ENCODE measurements around the gene CNTN6.

The CNTN6 gene

DNA sequence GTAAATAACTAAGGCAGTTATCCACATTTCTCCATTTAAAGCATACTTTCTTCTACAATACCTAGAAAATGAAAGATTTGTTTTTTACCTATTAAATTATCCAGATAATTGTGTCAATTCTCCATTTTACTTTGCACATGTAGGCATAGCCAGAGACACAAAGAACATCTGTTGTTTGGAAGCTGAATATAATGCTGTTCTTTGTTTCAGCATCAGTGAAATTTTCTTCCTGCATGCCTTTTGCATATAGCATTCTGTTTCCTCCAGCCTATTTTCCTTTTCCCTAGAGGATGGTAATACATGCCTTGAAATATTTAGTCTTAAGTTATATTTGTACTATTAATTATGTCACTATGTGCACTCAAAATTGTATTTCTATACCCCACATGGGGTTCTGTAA, 233.7 kb downstream of the CNTN6 start:
- H3K9ac ChIP-seq (ENCODE audit: low read depth, low read length, poor library complexity, severe bottlenecking), result no peak overlapping the region
- no peaks in the 10 kb centered on the region; the same call in 1 of the 2 replicates for H3K9me3 ChIP-seq (ENCODE audit: insufficient read depth, low read depth, low read length)
- no peaks in the 10 kb centered on the region for H3K36me3 ChIP-seq (ENCODE audit: insufficient read depth, low read length)
- H3K27me3 ChIP-seq (ENCODE audit: insufficient read depth, low read length, poor library complexity, severe bottlenecking), result no peaks in the 10 kb centered on the region
- no peaks in the 10 kb centered on the region for H3F3A ChIP-seq (ENCODE audit: low read depth)
- no peak overlapping the region for H3K4me3 ChIP-seq (ENCODE audit: low read length, poor library complexity, severe bottlenecking)
- H2AFZ ChIP-seq (ENCODE audit: low read length), result no peak overlapping the region
- H3K79me2 ChIP-seq (ENCODE audit: insufficient read depth, low read length), result no peaks in the 10 kb centered on the region
- TF ChIP-seq, protein P1, sequence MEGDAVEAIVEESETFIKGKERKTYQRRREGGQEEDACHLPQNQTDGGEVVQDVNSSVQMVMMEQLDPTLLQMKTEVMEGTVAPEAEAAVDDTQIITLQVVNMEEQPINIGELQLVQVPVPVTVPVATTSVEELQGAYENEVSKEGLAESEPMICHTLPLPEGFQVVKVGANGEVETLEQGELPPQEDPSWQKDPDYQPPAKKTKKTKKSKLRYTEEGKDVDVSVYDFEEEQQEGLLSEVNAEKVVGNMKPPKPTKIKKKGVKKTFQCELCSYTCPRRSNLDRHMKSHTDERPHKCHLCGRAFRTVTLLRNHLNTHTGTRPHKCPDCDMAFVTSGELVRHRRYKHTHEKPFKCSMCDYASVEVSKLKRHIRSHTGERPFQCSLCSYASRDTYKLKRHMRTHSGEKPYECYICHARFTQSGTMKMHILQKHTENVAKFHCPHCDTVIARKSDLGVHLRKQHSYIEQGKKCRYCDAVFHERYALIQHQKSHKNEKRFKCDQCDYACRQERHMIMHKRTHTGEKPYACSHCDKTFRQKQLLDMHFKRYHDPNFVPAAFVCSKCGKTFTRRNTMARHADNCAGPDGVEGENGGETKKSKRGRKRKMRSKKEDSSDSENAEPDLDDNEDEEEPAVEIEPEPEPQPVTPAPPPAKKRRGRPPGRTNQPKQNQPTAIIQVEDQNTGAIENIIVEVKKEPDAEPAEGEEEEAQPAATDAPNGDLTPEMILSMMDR (conservative IDR thresholded peaks at IDR 0.05; ENCODE audit: low read length), result no peak
- no peak for TF ChIP-seq EZH2phosphoT487 (IDR thresholded peaks at IDR 0.05; ENCODE audit: borderline replicate concordance)
- H3K4me1 ChIP-seq (ENCODE audit: insufficient read depth, low read length, poor library complexity, severe bottlenecking), result no peaks in the 10 kb centered on the region
- H4K20me1 ChIP-seq (ENCODE audit: insufficient read depth, low read length, poor library complexity, severe bottlenecking), result no peaks in the 10 kb centered on the region
- H3K9me2 ChIP-seq (replicated peaks; ENCODE audit: low read depth, low read length), result no peaks in the 10 kb centered on the region
- no peak overlapping the region for H3K4me2 ChIP-seq (ENCODE audit: low read depth, low read length, poor library complexity, severe bottlenecking)

DNA sequence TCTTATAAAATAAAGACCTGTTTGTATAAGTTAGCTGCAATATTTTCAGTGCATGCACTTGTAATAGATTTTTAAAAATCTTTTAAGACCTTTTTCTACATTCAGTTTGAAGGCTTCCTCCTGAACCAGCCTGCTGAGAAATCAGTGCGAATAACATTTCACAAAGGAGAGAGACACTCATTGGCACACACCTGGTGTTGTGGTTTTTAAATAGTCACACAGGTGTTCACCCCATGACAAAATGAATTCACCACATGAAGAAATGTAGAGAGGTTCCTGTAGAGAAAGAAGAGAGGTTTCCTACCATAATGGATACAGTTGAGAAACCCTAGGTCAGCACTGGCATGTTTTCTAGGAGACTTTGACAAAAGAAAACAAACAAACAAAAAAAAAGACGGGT, 237.3 kb downstream of the CNTN6 start:
- Histone ChIP-seq H3K79me2 (ENCODE audit: insufficient read depth, low read length) (no peaks in the 10 kb centered on the region), H3K27me3 (ENCODE audit: insufficient read depth, low read length, poor library complexity, severe bottlenecking) (no peaks in the 10 kb centered on the region), H3K4me3 (ENCODE audit: low read length, poor library complexity, severe bottlenecking) (no peak overlapping the region), H3K4me1 (ENCODE audit: insufficient read depth, low read length, poor library complexity, severe bottlenecking) (no peaks in the 10 kb centered on the region), H3K9ac (ENCODE audit: low read depth, low read length, poor library complexity, severe bottlenecking) (no peak overlapping the region), H3F3A (ENCODE audit: low read depth) (no peaks in the 10 kb centered on the region), H3K4me2 (ENCODE audit: low read depth, low read length, poor library complexity, severe bottlenecking) (no peak overlapping the region), H3K36me3 (ENCODE audit: insufficient read depth, low read length) (no peaks in the 10 kb centered on the region), H3K9me3 (ENCODE audit: insufficient read depth, low read depth, low read length) (no peaks in the 10 kb centered on the region; the same call in 1 of the 2 replicates), H3K9me2 (replicated peaks; ENCODE audit: low read depth, low read length) (no peaks in the 10 kb centered on the region), H4K20me1 (ENCODE audit: insufficient read depth, low read length, poor library complexity, severe bottlenecking) (no peaks in the 10 kb centered on the region), H2AFZ (ENCODE audit: low read length) (no peak overlapping the region)
- TF ChIP-seq, protein P1 (conservative IDR thresholded peaks at IDR 0.05; ENCODE audit: low read length), result no peak

DNA sequence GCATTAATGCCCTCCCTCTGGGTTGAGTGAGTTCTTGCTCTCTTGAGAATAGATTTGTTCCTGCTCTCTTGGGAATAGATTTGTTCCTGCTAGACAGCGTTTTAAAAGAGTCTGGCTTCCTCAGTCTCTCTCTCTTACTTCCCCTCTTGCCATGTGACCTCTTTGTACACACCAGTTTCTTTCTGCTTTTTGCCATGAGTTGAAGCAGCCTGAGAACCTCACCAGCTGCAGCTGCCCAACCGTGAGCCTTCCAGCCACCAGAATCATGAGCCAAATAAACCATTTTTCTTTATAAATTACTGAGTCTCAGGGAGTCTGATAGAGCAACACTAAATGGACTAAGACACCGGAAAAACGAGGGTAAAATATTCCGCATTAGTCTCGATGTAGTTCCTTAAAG, 253.6 kb downstream of the CNTN6 start:
- Histone ChIP-seq H3K27me3 (ENCODE audit: insufficient read depth, low read length, poor library complexity, severe bottlenecking) (no peaks in the 10 kb centered on the region), H3K9me3 (ENCODE audit: insufficient read depth, low read depth, low read length) (no peaks in the 10 kb centered on the region), H4K20me1 (ENCODE audit: insufficient read depth, low read length, poor library complexity, severe bottlenecking) (no peaks in the 10 kb centered on the region), H3K9me2 (replicated peaks; ENCODE audit: low read depth, low read length) (no peaks in the 10 kb centered on the region), H3K9ac (ENCODE audit: low read depth, low read length, poor library complexity, severe bottlenecking) (no peak overlapping the region), H3K36me3 (ENCODE audit: insufficient read depth, low read length) (no peaks in the 10 kb centered on the region), H2AFZ (ENCODE audit: low read length) (no peak overlapping the region), H3K4me3 (ENCODE audit: low read length, poor library complexity, severe bottlenecking) (no peak overlapping the region), H3K79me2 (ENCODE audit: insufficient read depth, low read length) (no peaks in the 10 kb centered on the region), H3K4me1 (ENCODE audit: insufficient read depth, low read length, poor library complexity, severe bottlenecking) (no peaks in the 10 kb centered on the region), H3F3A (ENCODE audit: low read depth) (no peaks in the 10 kb centered on the region), H3K4me2 (ENCODE audit: low read depth, low read length, poor library complexity, severe bottlenecking) (no peak overlapping the region)
- TF ChIP-seq, protein P1 (conservative IDR thresholded peaks at IDR 0.05; ENCODE audit: low read length), result no peak
- TF ChIP-seq EZH2phosphoT487 (IDR thresholded peaks at IDR 0.05; ENCODE audit: borderline replicate concordance), result no peak
